ENCODE data around the gene ZBTB46.

DNA sequence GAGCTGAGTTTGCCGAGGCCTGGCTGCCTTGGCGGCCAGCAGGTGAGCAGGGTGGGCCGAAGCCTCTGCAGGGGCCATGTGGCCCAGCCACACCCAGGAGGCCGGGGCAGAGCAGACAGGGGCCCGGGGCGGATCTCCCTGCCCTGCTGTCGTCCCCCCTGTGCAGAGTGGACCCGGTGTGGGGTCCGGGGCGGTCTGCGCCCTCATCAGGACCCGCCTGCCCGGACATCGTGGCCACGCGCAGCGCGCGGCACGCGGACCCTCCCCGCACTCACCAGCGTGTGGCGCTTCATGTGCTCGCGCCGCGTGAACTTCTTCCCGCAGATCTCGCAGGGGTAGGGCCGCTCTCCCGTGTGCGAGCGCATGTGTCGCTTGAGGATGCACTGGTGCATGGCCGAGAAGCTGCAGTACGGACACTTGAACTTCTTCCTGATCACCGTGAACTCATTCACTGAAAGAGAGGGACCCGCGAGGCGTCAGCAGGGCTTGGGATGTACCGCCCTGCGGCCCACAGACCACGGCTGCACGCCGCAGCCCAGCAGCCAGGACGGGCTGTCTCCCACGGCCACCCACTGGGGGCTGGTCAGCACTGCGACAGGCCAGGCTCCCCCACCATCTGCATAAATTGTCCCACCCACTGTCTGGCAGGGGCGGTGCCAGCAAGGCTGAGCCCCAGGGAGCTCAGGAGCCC lies 78.5 kb downstream of the ZBTB46 start:
- TF ChIP-seq, protein P1, sequence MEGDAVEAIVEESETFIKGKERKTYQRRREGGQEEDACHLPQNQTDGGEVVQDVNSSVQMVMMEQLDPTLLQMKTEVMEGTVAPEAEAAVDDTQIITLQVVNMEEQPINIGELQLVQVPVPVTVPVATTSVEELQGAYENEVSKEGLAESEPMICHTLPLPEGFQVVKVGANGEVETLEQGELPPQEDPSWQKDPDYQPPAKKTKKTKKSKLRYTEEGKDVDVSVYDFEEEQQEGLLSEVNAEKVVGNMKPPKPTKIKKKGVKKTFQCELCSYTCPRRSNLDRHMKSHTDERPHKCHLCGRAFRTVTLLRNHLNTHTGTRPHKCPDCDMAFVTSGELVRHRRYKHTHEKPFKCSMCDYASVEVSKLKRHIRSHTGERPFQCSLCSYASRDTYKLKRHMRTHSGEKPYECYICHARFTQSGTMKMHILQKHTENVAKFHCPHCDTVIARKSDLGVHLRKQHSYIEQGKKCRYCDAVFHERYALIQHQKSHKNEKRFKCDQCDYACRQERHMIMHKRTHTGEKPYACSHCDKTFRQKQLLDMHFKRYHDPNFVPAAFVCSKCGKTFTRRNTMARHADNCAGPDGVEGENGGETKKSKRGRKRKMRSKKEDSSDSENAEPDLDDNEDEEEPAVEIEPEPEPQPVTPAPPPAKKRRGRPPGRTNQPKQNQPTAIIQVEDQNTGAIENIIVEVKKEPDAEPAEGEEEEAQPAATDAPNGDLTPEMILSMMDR (IDR thresholded peaks at IDR 0.05), result peak; percentile 34
- TF ChIP-seq ZFX (IDR thresholded peaks at IDR 0.05; ENCODE audit: borderline replicate concordance), result no peak

Measured in 22Rv1 (cell line).